ENCODE results near the gene COX6A2. TPM values are rescaled to one million over a fixed set of nuclear protein-coding genes. Genes with fewer than 3 reads are reported as not detected.

The COX6A2 gene
- polyA plus RNA-seq, 1 of the 3 experiments (the other 2 are of a cell fraction) = not detected

DNA sequence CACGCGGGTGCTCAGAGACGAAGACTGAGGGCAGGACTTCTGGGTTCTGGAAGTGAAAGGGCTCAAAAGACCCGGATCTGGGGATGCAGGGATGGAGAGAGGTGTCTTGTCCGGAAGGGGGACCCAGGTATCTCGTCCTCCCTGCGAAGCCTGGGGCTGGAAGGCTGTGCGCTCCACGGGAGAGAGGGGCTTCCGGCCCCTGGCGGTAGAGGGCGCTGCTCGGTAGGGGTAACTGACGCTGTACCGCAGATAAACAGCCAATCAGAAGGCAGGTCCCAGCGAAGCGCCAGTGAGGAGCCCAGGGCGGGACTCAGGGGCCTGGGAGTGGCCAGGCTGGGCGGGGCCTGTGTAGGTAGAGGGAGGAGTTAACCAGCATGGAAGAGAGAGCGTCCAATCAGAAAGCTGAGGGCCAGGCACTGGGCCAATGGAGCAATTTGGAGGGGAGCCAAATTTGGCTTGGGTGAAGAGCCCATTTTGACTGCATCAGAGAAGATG is 44.6 kb upstream of the COX6A2 start:
- H3K79me2 ChIP-seq (ENCODE audit: insufficient read depth) = peaks cover 45% of the 10 kb centered on the region
- H3K9me2 ChIP-seq = no peaks in the 10 kb centered on the region
- H3F3A ChIP-seq (replicated peaks; ENCODE audit: insufficient read depth) = peaks cover 30% of the 10 kb centered on the region
- no peak overlapping the region for H2AFZ ChIP-seq (ENCODE audit: low read depth)
- no peaks in the 10 kb centered on the region for H3K9me3 ChIP-seq
- WGBS (ENCODE audit: low lambda C conversion rate) = 10% methylated on average over 18 of the region's 20 CpGs
- no peaks in the 10 kb centered on the region for H3K27me3 ChIP-seq (ENCODE audit: insufficient read depth)
- peaks cover 22% of the 10 kb centered on the region for H4K20me1 ChIP-seq (ENCODE audit: insufficient read depth)
- H3K36me3 ChIP-seq (replicated peaks in 1 of 2; ENCODE audit: control insufficient read depth in 1 of 2, insufficient read depth in 2 of 2, low read length in 1 of 2) = peaks cover 25 to 28% of the 10 kb centered on the region in 2 experiments
- ChIA-PET POLR2A (interaction anchor here (0.6 to 1.1 kb wide), 4 partner anchors 13 to 292 kb away, joined by 3 to 6 read pairs (median 4); partner anchors contain the start of genes ARMC5 and RUSF1), CTCF (interaction anchor here (0.6 to 5.7 kb wide), 10 partner anchors 10 to 314 kb away, joined by 3 to 68 read pairs (median 4); partner anchors contain the start of genes ARMC5, SLC5A2 and ZNF843)
- H3K4me2 ChIP-seq = peak overlapping the region; percentile 75
- H3K4me3 ChIP-seq (ENCODE audit: low read depth in 2 of 2, low read length in 1 of 2) = peak overlapping the region; percentile 54 to 81
- peak overlapping the region; percentile 97 for H3K9ac ChIP-seq
- H3K4me1 ChIP-seq (ENCODE audit: control insufficient read depth in 1 of 2, insufficient read depth in 2 of 2, low read depth in 1 of 2, low read length in 1 of 2) = peaks cover 0 to 12% of the 10 kb centered on the region in 2 experiments; a peak in 1 of 4 replicates
- peak; percentile 98 for DNase-seq
- H3K27ac ChIP-seq (ENCODE audit: low read depth in 2 of 2, low read length in 1 of 2) = peak overlapping the region; percentile 72 to 94
- no peak for TF ChIP-seq FOSL2 (IDR thresholded peaks at IDR 0.05; ENCODE audit: borderline replicate concordance, low read depth)
- no peak for TF ChIP-seq MEF2A (IDR thresholded peaks at IDR 0.05; ENCODE audit: borderline replicate concordance, low read depth)
- TF ChIP-seq SIN3A (IDR thresholded peaks at IDR 0.05; ENCODE audit: borderline replicate concordance, low read depth, low read length) = no peak
- 0 out of 2 replicates have a peak, but pooled peaks have one; percentile 4 for TF ChIP-seq TAF1 (IDR thresholded peaks at IDR 0.05; ENCODE audit: borderline replicate concordance, low read depth, low read length)
- TF ChIP-seq RXRA (IDR thresholded peaks at IDR 0.05; ENCODE audit: borderline replicate concordance, low read depth) = no peak
- TF ChIP-seq SMC3 (IDR thresholded peaks at IDR 0.05; ENCODE audit: low read depth, low read length) = 0 out of 2 replicates have a peak, but pooled peaks have one; percentile 4
- no peak for TF ChIP-seq EP300 (IDR thresholded peaks at IDR 0.05; ENCODE audit: borderline replicate concordance in 1 of 2, low read depth in 1 of 2, low read length in 1 of 2)
- TF ChIP-seq MXI1 (IDR thresholded peaks at IDR 0.05; ENCODE audit: low read depth, low read length) = no peak
- TF ChIP-seq POLR2AphosphoS5 (IDR thresholded peaks at IDR 0.05; ENCODE audit: low read depth, low read length) = peak; percentile 28
- TF ChIP-seq NFIC (IDR thresholded peaks at IDR 0.05; ENCODE audit: borderline replicate concordance) = peak; percentile 84
- TF ChIP-seq EZH2phosphoT487 (IDR thresholded peaks at IDR 0.05; ENCODE audit: borderline replicate concordance, low read depth) = no peak
- TF ChIP-seq, protein P1, sequence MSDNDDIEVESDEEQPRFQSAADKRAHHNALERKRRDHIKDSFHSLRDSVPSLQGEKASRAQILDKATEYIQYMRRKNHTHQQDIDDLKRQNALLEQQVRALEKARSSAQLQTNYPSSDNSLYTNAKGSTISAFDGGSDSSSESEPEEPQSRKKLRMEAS (IDR thresholded peaks at IDR 0.05; ENCODE audit: low read depth) = no peak
- no peak for TF ChIP-seq CHD2 (IDR thresholded peaks at IDR 0.05; ENCODE audit: low read length, partially characterized antibody)
- no peak for TF ChIP-seq JUND (IDR thresholded peaks at IDR 0.05)
- TF ChIP-seq, protein P2, sequence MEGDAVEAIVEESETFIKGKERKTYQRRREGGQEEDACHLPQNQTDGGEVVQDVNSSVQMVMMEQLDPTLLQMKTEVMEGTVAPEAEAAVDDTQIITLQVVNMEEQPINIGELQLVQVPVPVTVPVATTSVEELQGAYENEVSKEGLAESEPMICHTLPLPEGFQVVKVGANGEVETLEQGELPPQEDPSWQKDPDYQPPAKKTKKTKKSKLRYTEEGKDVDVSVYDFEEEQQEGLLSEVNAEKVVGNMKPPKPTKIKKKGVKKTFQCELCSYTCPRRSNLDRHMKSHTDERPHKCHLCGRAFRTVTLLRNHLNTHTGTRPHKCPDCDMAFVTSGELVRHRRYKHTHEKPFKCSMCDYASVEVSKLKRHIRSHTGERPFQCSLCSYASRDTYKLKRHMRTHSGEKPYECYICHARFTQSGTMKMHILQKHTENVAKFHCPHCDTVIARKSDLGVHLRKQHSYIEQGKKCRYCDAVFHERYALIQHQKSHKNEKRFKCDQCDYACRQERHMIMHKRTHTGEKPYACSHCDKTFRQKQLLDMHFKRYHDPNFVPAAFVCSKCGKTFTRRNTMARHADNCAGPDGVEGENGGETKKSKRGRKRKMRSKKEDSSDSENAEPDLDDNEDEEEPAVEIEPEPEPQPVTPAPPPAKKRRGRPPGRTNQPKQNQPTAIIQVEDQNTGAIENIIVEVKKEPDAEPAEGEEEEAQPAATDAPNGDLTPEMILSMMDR (IDR thresholded peaks at IDR 0.05) = peak; percentile 91
- TF ChIP-seq, protein P3, sequence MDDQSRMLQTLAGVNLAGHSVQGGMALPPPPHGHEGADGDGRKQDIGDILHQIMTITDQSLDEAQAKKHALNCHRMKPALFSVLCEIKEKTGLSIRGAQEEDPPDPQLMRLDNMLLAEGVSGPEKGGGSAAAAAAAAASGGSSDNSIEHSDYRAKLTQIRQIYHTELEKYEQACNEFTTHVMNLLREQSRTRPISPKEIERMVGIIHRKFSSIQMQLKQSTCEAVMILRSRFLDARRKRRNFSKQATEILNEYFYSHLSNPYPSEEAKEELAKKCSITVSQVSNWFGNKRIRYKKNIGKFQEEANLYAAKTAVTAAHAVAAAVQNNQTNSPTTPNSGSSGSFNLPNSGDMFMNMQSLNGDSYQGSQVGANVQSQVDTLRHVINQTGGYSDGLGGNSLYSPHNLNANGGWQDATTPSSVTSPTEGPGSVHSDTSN (IDR thresholded peaks at IDR 0.05) = no peak
- peak; percentile 62 for TF ChIP-seq FOXM1 (IDR thresholded peaks at IDR 0.05; ENCODE audit: low read depth)
- TF ChIP-seq GABPA (IDR thresholded peaks at IDR 0.05; ENCODE audit: low read depth) = no peak
- peak; percentile 93 for TF ChIP-seq RCOR1 (IDR thresholded peaks at IDR 0.05; ENCODE audit: low read length)
- no peak for TF ChIP-seq ELF1 (IDR thresholded peaks at IDR 0.05)
- TF ChIP-seq, protein P4, sequence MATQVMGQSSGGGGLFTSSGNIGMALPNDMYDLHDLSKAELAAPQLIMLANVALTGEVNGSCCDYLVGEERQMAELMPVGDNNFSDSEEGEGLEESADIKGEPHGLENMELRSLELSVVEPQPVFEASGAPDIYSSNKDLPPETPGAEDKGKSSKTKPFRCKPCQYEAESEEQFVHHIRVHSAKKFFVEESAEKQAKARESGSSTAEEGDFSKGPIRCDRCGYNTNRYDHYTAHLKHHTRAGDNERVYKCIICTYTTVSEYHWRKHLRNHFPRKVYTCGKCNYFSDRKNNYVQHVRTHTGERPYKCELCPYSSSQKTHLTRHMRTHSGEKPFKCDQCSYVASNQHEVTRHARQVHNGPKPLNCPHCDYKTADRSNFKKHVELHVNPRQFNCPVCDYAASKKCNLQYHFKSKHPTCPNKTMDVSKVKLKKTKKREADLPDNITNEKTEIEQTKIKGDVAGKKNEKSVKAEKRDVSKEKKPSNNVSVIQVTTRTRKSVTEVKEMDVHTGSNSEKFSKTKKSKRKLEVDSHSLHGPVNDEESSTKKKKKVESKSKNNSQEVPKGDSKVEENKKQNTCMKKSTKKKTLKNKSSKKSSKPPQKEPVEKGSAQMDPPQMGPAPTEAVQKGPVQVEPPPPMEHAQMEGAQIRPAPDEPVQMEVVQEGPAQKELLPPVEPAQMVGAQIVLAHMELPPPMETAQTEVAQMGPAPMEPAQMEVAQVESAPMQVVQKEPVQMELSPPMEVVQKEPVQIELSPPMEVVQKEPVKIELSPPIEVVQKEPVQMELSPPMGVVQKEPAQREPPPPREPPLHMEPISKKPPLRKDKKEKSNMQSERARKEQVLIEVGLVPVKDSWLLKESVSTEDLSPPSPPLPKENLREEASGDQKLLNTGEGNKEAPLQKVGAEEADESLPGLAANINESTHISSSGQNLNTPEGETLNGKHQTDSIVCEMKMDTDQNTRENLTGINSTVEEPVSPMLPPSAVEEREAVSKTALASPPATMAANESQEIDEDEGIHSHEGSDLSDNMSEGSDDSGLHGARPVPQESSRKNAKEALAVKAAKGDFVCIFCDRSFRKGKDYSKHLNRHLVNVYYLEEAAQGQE (IDR thresholded peaks at IDR 0.05; ENCODE audit: low read depth, low read length) = no peak
- TF ChIP-seq, protein P5, sequence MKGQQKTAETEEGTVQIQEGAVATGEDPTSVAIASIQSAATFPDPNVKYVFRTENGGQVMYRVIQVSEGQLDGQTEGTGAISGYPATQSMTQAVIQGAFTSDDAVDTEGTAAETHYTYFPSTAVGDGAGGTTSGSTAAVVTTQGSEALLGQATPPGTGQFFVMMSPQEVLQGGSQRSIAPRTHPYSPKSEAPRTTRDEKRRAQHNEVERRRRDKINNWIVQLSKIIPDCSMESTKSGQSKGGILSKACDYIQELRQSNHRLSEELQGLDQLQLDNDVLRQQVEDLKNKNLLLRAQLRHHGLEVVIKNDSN (IDR thresholded peaks at IDR 0.05; ENCODE audit: borderline replicate concordance, low read depth) = no peak
- no peak for TF ChIP-seq FOXJ3 (CRISPR knock-in tag; IDR thresholded peaks at IDR 0.05)
- TF ChIP-seq YY1 (IDR thresholded peaks at IDR 0.05; ENCODE audit: low read depth) = no peak
- 0 out of 2 replicates have a peak, but pooled peaks have one; percentile 36 for TF ChIP-seq RFX5 (IDR thresholded peaks at IDR 0.05; ENCODE audit: low read length)
- TF ChIP-seq, protein P6, sequence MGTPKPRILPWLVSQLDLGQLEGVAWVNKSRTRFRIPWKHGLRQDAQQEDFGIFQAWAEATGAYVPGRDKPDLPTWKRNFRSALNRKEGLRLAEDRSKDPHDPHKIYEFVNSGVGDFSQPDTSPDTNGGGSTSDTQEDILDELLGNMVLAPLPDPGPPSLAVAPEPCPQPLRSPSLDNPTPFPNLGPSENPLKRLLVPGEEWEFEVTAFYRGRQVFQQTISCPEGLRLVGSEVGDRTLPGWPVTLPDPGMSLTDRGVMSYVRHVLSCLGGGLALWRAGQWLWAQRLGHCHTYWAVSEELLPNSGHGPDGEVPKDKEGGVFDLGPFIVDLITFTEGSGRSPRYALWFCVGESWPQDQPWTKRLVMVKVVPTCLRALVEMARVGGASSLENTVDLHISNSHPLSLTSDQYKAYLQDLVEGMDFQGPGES (IDR thresholded peaks at IDR 0.05; ENCODE audit: low read depth, low read length) = peak; percentile 17; the same call in 1 of the 2 replicates
